Endothelial cell of umbilical vein (primary cell): ENCODE data around the gene GH1.

ENCODE experiments used
- CTCF ChIP-seq, 2 donors: IDR thresholded peaks; 1 replicate in 1 of 2; 2 replicates in 1 of 2; pipeline ENCODE4 v1.5.1; 2011; ENCODE audit warnings: low read length in 2 of 2, mild to moderate bottlenecking in 2 of 2, moderate library complexity in 2 of 2, control low read depth in 1 of 2, inconsistent platforms in 1 of 2, low read depth in 1 of 2; ENCODE audit not compliant: insufficient read depth in 1 of 2; ENCODE audit errors: extremely low read depth in 1 of 2
- FOS ChIP-seq: IDR thresholded peaks from 2 replicates; pipeline ENCODE4 v1.6.1; 2011; ENCODE audit warnings: mild to moderate bottlenecking, low read length, moderate library complexity, borderline replicate concordance; ENCODE audit not compliant: insufficient read depth
- POLR2A ChIP-seq: IDR thresholded peaks from 2 replicates; pipeline ENCODE4 v1.6.1; 2012; ENCODE audit warnings: low read depth, mild to moderate bottlenecking, control low read depth, low read length

- TF ChIP-seq POLR2A: no peak
- no peak for TF ChIP-seq FOS
- no peak for TF ChIP-seq CTCF (IDR thresholded peaks at IDR 0.05; ENCODE audit: extremely low read depth in 1 of 2, insufficient read depth in 1 of 2, low read depth in 1 of 2, low read length in 2 of 2)
These were observed 18.7 kb upstream of the GH1 start for GRCh38 chr17:63937319-63937718.
